GM12874 (cell line): ENCODE data around the gene HHIPL1.

Experiments
- CTCF ChIP-seq: IDR thresholded peaks from 2 replicates; pipeline ENCODE4 v1.5.1; 2011; ENCODE audit warnings: low read depth, mild to moderate bottlenecking, control low read depth, low read length, moderate library complexity; ENCODE audit not compliant: insufficient read depth

HHIPL1 gene

GRCh38 chr14:99701260-99701659, 56.3 kb downstream of the HHIPL1 start:
- TF ChIP-seq CTCF: no peak

- TF ChIP-seq CTCF: no peak
Measured at GRCh38 chr14:99702115-99702514, 57.2 kb downstream of the HHIPL1 start.

GRCh38 chr14:99703381-99703780, 58.5 kb downstream of the HHIPL1 start:
- TF ChIP-seq CTCF: no peak

GRCh38 chr14:99704037-99704436, 59.1 kb downstream of the HHIPL1 start:
- TF ChIP-seq CTCF: no peak

- no peak for TF ChIP-seq CTCF
Measured at GRCh38 chr14:99706107-99706900, 61.4 kb downstream of the HHIPL1 start.

- no peak for TF ChIP-seq CTCF
Measured at GRCh38 chr14:99707420-99707819, 62.5 kb downstream of the HHIPL1 start.

GRCh38 chr14:99707921-99708320, 63.0 kb downstream of the HHIPL1 start:
- no peak for TF ChIP-seq CTCF
